DMS 273 (cell line): ENCODE measurements around the gene ST3GAL2.
A peak's percentile ranks its signal among the peaks of the same experiment; 100 is the strongest.

ENCODE experiments used
- DNase-seq: peaks from one replicate; lab custom pipeline; 2025; ENCODE audit not compliant: unreplicated experiment; lab: John Stamatoyannopoulos, UW

Gene ST3GAL2, protein sequence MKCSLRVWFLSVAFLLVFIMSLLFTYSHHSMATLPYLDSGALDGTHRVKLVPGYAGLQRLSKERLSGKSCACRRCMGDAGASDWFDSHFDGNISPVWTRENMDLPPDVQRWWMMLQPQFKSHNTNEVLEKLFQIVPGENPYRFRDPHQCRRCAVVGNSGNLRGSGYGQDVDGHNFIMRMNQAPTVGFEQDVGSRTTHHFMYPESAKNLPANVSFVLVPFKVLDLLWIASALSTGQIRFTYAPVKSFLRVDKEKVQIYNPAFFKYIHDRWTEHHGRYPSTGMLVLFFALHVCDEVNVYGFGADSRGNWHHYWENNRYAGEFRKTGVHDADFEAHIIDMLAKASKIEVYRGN

DNA sequence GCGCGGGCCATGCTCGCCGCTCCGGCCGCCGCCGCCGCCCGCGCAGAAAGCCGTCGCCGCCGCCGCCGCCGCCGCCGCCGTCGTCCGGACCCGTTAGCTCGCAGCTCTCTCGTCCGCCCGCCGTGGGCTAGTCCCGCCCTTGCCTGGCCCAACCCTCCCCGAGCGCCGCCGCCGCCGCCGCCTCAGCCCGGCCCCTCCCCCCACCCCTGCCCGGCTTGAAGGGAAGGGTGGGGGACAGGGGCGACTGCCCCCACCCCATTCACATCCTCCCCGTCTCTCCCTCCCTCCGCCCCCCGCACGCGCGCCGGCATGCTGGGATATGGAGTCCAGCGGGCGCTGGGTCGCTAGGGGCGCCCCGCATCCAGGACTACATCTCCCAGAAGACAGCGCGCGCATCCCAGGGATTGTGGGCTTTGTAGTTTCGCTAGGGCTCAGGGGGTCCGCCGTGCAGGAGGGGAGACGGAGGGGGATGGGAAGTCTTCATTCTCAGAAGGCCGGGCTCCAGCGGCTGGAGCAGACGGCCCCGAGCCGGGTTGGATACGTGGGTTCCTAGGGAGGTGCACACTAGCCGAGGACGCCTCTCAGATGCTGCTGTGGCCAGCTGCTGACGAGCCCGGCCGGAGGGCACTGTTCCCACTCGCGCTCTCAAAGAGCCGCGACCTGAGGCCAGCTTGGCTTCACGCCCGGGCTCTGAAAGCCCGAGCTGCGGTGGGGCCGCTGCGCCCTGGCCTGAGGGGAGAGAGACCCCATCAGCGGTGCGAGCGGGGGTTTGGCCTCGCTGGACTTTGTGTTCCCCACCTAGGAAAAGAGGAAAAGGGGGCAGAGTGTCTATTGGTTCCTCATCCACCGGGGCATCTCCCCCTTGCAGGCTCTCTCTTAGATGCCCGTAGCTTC lies at the start of gene ST3GAL2:
TSS of gene ST3GAL2 (minus strand) at position 132 of the 894 bp plus-strand sequence. CDS start 40,570 bp downstream, outside the sequence.
- DNase-seq, result peak; percentile 98

DNA sequence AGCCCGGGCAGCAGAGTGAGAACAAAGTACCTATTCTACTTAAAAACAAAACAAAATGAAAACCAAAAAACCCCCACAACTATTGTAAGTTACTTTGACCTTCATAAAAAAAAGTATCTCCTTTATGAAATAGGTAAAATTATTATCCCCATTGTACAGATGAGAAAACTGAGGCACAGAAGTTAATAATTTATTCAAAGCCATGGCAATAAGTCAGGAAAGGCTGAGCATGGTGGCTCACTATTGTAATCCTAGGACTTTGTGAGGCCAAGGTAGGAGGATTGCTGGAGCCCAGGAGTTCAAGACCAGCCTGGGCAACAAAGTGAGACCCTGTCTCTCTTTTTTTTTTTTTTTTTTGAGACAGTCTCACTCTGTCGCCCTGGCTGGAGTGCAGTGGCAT lies 46.0 kb upstream of the ST3GAL2 start:
- DNase-seq, result no peak

DNA sequence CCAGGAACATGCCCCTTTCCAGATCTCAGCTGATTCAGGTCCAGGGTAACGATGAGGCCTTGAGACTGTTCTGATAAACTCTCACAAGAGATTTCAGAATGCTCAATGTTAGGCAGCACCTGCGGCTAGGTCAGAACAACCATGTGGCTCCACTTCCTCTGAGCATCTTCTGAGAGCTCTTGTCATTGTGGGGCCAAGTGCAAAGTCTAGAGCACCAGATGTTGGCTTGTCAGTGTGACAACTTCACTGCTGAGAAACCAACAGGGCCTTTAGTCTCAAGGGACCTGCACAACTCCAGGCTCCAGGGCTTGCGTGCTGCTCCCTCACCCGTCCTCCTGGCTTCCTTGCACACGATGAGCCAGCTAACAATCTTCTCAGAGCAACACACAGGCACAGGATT lies 44.5 kb upstream of the ST3GAL2 start:
- no peak for DNase-seq

DNA sequence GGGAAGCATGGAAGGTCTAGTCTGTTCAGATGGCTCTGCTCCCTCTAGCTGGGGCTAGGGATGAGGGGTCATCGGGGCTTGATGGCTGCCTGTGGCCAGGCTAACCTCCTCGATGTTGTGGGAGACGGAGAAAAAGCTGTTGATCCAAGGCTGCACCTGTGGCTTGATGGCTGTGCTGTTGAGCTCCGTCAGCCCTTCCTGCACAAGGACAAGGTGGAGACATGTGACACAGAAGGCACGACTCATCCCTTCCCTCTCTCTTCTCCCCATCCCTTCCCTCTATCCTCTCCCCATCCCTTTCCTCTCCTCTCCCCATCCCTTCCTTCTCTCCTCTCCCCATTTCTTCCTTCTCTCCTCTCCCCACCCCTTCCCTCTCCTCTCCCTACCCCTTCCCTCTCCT lies 43.7 kb upstream of the ST3GAL2 start:
- DNase-seq, result no peak

DNA sequence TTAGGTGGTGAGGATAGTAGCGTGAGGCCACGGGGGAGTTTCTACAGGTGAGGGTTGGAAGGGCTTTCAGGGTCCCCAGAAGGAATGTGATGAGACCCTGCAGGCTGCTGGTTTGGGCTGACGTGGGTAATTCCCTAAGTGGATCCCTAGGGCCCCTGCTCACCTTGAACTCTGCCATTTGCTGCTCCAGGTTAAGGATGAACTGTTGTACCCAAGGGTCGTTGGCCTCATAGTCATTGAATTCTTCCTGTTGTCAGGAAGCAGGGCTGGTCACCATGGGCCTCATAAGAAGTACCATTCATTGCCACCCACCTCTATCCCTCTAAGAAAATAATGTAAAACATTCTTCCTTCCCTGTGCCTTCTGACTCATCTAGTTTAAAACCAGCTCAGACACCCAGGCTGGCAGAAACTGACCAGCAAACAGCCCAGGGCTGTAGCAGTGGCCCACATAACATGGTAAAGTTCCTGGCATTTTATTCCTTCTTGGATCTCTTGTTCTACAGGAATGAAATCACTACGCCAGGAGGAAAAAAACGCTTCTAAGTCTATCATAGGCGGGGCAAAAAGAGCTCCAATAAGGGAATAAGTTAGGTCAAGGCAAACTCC lies 43.1 kb upstream of the ST3GAL2 start:
- DNase-seq, result no peak

DNA sequence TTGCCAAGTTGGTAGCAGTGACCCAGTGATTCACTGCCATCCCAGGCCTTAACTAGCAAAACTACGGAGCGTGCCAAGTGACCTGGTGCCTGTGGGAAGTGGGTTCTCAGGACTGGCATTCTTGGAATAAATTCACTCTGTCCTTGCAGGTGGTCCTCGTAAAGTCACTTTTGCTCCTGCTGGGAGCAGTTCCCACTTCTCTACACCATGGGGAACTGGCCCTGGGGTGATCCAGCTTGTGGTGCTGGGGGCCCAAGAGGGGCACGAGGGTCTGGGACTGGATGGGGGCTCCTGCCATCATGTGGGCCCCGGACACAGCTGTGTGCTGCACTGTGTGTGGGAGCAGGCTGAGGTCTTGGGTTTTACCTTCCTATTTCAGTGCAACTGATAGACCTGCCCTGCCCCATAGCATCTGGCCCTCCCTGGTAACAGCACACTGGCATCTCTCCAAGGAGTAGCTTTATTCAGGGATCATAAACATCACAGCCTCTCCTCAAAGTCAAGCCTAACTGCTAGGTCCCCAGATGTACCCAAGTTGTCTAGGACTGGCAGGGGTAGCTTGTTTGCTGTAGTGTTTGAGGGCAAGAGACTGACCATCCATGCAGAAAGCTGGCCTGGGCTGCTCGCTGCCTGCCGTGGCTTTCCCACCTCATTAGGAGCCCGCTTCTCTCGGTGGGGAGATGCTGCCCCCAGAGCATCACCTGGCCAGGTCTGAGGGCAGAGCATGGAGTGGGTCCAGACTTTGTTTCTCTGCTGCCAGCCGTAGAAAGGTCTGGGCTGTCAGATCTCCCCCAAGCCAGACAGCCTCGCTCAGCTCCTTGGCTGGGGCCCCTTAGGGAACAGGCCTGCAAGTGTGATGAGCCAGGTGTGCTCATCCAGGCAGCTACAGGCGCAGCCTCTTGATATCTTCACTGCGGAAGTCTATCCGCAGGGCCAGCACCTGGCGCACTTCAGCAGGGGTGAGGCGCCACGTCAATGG lies 41.5 kb upstream of the ST3GAL2 start:
- peak; percentile 97 for DNase-seq

DNA sequence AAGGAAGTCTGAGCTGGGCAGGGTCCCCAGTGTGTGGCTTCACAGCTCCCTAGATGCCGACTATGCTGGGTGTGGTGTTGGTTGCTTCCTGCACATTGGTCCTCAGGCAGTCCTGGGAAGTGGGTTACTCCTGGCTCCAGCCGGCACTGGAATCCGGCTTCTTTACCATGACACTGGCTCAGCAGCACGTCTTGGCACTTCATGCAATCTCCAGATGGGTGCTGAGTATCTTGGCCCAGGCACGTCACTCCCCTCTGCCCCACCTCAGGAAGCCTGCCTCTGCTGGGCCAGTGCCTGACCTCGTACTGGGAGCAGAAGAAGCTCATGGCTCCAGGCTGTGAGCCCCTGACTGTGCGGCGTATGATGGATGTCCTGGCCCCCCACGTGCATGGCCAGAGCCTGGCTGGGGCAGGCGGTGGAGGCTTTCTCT lies 40.0 kb upstream of the ST3GAL2 start:
- peak; percentile 91 for DNase-seq

DNA sequence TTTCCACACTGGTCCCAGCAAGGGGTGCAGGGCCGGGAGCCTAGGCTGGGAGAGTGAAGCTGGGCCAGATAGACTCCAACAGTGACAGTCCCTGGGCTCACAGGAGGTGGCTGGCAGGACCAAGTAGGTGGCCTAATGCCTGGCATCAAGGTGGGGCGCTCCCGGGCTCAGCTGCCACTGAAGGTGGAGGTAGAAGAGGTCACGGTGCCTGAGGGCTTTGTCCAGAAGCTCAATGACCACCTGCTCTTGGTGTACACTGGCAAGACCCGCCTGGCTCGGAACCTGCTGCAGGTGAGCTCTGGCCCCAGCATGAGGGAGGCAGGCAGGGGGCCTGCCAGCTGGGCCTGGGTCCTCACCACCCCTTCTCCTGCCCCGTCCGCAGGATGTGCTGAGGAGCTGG lies 39.3 kb upstream of the ST3GAL2 start:
- no peak for DNase-seq

DNA sequence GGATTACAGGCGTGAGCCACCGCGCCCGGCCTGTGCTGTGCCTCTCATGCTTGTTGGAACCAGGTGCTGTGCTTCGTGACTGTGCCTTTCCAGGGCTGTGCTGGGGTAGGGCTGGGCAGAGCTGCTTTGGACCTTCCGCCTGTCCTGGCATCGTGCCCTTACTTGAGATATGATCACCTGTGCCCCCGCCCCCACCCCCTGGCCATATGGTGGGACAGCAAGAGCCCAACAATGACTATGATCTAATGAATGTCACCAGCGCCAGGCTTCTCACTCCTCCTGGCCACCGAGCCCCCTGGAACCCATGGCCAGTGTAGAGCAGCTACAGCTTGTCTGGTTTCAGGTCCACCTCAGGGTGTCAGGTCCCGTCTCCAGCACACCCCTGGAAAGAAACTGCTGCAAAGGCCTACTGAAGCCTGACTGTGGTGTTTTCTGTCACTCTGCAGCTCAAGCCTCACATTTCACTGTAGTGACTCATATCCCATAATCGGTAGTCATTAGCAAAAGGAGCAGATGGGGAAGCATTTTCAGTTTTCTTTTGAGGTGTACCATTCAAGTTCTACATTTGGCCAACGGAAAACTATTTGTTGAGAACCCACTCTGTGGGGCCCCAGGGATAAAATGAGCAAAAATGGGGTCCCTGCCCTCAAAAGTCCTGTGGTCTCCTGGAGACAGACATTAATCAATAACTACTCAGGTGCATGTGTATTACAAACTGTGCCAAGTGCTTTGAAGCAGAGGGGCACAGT lies 37.5 kb upstream of the ST3GAL2 start:
- peak; percentile 93 for DNase-seq

DNA sequence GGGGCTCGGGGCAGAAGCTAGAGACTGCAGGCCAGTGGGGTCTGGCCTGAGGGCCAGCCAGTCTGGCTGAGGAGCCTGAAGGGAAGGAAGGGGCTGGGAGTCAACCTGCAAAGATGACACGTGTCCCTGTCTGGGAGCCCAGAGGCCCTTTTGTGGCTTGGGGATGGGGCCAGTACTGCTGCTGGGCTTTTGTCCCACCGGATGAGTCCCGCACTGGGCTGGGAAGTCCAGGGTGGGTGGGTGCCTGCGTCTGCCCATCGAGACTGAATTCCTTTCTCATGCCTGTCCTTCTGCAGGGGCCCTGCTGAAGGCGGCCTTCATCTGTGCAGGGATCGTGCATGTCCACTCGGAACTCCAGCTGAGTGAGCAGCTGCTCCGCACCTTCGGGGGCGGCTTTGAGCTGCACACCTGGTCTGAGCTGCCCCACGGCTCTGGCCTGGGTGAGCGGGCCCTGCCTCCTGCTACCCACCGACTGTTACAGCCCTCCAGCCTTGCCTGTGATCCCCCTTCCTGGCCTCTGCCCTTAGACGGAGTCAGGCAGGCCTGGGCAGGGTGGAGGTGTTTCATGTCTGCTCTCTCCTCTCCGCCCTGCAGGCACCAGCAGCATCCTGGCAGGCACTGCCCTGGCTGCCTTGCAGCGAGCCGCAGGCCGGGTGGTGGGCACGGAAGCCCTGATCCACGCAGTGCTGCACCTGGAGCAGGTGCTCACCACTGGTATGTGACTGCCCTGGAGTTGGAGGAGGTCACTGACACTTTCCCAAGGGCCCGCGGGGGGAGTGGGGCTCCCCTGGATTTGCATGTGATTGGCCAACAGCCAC lies 36.4 kb upstream of the ST3GAL2 start:
- peak; percentile 59 for DNase-seq

DNA sequence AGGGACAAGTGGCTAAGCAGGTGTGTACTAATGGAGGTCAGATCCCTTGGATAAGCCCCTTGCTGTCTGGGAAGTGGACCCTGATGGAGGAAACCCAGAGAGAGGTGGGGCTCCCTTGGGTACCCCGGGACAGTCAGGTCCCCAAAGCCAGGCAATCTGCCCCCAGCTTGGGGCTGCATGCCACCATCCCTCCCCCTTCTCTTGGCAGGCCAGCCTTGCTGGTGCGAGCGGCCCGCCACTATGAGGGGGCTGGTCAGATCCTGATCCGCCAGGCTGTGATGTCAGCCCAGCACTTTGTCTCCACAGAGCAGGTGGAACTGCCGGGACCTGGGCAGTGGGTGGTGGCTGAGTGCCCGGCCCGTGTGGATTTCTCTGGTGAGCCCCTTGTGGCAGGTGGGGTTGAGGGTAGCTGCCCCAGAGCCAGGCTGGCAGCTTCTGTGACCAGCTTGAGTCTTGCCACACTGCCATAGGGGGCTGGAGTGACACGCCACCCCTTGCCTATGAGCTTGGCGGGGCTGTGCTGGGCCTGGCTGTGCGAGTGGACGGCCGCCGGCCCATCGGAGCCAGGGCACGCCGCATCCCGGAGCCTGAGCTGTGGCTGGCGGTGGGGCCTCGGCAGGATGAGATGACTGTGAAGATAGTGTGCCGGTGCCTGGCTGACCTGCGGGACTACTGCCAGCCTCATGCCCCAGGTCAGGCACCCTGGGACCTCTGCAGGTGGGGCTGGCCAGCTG lies 35.6 kb upstream of the ST3GAL2 start:
- no peak for DNase-seq

DNA sequence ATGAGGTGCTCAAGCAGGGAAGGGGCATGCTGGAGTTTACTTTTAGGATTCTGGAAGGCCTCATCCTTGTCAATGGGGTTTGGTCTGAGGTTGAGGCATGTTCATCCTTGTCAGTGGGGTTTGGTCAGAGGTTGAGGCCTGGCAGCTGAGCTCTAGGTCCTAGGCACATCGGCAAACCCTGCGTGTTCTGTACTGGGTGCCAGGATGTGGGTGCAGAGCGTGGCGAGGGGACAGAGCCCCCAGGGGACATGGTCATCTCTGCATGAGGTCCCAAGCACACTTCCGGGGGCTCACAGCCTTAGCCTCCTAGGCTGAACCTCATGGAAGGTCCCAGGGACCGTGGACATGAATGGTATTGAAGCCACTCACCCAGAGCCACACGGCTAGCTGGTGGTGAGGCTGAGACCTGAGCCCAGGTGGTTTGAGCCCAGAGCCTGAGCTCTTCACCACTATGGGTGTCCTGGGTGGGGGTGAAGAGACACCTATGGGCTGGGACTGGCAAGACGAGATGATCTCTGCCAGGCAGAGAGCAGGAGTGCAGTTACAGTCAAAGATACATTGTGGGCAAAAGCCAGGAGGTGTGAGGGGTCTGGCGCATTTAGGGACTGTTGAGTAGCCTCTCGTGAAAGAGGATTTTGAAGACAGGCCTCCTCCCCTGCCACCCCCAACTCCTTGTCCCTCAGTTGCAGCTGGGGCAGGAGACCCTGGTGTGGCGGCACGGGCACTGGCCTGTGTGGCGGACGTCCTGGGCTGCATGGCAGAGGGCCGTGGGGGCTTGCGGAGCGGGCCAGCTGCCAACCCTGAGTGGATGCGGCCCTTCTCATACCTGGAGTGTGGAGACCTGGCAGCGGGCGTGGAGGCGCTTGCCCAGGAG lies 34.8 kb upstream of the ST3GAL2 start:
- DNase-seq, result no peak

DNA sequence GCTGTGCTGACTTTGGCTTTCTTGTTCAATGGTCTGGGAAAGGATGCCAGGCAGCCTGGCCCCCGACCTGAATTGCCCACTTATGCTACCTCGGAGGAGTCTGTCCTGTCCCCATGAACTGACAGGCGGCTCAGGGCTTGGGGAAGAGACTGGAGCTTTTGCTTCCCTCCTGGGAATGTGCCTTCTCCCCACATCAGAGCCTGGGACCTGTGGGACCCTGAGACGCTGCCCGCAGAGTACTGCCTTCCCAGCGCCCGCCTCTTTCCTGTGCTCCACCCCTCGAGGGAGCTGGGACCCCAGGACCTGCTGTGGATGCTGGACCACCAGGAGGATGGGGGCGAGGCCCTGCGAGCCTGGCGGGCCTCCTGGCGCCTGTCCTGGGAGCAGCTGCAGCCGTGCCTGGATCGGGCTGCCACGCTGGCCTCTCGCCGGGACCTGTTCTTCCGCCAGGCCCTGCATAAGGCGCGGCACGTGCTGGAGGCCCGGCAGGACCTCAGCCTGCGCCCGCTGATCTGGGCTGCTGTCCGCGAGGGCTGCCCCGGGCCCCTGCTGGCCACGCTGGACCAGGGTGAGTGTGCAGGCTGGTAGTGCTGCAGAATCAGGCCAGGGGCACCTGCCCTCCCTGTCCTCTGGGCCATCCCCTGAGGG lies 34.0 kb upstream of the ST3GAL2 start:
- no peak for DNase-seq

DNA sequence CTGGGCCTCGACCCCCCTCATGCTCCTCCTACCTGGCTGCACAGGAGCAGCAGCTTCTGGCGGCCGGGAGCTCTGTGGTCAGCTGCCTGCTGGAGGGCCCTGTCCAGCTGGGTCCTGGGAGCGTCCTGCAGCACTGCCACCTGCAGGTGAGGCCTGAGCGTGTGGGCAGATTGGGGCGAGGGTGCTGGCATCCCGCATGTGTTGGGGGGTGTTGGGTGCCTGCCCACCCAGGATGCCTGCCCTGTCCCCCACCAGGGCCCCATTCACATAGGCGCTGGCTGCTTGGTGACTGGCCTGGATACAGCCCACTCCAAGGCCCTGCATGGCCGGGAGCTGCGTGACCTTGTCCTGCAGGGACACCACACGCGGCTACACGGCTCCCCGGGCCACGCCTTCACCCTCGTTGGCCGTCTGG lies 32.0 kb upstream of the ST3GAL2 start:
- no peak for DNase-seq

DNA sequence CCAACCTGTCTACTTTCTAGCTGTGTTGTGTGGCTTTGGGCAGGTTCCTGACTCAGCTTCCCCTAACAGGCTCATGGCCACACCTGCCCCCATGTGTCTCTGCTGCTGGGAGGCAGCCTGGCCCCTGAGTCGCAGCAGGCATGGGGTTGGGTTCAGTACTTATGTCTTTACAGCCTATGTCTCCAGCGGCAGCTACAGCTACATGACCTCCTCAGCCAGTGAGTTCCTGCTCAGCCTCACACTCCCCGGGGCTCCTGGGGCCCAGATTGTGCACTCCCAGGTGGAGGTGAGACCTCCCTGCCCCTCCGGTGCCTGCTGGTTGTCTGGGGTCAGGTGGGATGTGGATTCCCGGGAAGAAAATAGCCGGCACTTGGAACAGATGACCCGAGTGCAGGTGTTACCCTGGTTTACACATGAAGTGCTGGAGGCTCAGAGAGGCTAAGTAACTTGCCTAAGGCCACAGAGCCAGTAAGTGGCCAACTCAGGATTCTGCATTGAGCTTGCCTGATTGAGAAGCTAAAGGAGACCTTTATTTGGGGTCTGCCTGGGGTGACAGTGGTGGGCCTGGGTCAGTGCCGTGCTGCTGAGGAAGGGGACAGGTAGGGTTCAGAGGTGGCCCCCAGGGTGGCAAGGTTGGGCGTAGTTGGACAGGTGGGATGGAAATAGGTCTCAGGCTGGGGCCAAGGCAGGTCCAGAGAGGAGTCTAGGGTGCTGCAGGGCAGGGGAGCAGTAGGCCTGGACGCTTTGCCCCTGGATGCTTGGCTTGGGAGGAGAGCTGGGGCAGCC lies 31.4 kb upstream of the ST3GAL2 start:
- no peak for DNase-seq
